NCI-H1048 (cell line): ENCODE data around the gene TMPRSS5.
"Not testable (repeated sequence)": the region's sequence is repeated elsewhere in the genome, so short reads cannot be mapped to it uniquely, and the experiment has no call there.

Source experiments
- DNase-seq: peaks from one replicate; lab custom pipeline; 2025; lab: John Stamatoyannopoulos, UW

The TMPRSS5 gene

GRCh38 chr11:113705871-113706655 lies at the start of gene TMPRSS5:
Gene TMPRSS5 (minus strand): TSS chr11:113706308. CDS start chr11:113706224, 84 bp downstream.
- DNase-seq, result no peak

DNA sequence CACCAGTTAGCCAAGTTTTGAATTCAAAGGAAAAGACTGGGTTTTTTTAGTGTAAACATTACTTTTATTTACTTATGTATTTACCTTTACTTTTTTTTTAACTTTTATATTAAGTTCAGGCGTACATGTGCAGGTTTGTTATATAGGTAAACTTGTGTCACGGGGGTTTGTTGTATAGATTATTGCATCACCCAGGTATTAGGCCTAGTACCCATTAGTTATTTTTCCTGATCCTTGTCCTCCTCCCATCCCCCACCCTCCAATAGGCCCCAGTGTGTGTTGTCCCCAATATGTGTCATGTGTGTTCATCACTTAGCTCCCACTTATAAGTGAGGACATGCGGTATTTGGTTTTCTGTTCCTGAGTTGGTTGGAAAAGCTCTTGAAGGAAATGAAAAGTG lies 46.8 kb upstream of the TMPRSS5 start:
- no peak for DNase-seq

- DNase-seq, result no peak
Measured at GRCh38 chr11:113736323-113736722, 30.2 kb upstream of the TMPRSS5 start.

- DNase-seq, result no peak
Measured at GRCh38 chr11:113732092-113732491, 26.0 kb upstream of the TMPRSS5 start.

- DNase-seq, result no peak
Measured at GRCh38 chr11:113730887-113731726, 25.0 kb upstream of the TMPRSS5 start.

DNA sequence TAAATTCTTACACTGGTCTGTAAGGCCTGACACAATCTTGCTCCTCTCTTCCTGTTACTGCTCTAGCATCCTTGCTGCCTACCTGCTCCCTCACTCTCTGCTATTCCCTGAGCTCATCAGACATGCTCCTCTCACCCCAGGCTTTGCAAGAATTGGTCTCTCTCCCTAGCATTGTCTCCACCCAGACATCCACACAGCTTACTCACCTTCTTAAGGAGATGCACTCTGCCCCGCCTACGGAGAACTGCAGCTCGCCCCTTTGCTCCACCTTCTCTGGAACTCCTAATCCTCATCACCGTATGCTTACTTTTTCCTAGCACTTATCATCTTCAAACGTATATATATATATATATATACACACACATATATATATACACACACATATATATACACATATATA lies 23.3 kb upstream of the TMPRSS5 start:
- DNase-seq, result no peak

DNA sequence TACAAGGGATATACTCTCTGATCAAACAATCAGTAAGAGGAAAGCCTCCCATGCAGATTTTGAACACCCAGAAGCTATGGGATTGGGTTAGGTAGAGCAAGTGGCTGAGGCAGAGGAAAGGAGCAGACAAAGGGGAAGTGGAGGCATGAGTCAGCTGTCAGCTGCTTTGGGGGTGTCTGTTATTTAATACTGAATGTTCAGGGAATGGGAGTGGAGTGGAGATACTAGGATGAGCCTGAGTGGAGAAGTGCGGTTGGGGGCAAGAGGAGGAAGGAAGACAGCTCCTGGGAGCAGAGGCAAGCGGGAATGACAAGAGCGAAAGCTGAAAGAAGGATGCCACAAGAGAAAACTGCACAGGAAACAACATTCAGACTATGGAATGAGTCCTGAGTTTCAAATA lies 22.7 kb upstream of the TMPRSS5 start:
- no peak for DNase-seq

- no peak for DNase-seq
Measured at GRCh38 chr11:113725913-113726312, 19.8 kb upstream of the TMPRSS5 start.

DNA sequence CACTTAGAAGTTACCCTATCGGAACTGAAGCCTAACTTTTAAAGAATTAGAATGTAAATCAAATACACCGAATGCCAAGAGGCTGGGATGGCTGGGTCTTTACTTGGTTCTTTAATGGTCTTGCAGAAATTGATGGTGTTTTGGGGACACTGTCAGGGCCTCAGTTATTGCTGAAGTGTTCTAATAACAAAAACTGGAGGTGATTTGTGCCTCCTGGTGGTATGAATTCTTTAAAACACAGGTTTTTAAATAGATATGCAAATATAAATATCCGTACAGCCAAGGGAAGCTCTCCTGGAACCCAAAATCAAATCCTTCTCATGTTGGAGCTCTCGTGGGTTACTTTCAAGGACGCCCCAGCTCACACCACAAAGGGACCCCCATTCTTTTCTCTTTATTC lies 19.3 kb upstream of the TMPRSS5 start:
- DNase-seq, result no peak

DNA sequence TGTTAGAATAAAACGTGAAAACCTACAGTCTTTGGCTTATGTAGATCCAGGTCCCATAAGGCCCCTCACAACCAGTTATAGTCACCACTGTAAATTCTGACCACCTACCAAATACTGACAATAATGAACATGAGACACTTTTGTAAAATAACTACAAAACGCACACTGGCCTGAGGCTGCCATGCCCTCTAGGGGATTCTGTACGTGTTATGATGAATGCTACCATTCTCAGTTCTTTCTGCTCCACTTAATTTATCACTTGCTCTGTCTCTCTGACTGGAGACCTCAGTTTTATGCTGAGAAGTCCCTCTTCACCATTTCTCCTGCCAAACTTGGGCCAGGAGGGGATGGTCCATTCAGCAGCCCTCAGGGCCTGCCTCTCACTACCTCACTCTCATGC lies 18.7 kb upstream of the TMPRSS5 start:
- no peak for DNase-seq

GRCh38 chr11:113723787-113724186 lies 17.7 kb upstream of the TMPRSS5 start:
- DNase-seq, result no peak

- DNase-seq, result no peak
Measured at GRCh38 chr11:113722934-113723333, 16.8 kb upstream of the TMPRSS5 start.

- no peak for DNase-seq
Measured at GRCh38 chr11:113722221-113722620, 16.1 kb upstream of the TMPRSS5 start.

- DNase-seq, result no peak
Measured at GRCh38 chr11:113721462-113722066, 15.5 kb upstream of the TMPRSS5 start.

DNA sequence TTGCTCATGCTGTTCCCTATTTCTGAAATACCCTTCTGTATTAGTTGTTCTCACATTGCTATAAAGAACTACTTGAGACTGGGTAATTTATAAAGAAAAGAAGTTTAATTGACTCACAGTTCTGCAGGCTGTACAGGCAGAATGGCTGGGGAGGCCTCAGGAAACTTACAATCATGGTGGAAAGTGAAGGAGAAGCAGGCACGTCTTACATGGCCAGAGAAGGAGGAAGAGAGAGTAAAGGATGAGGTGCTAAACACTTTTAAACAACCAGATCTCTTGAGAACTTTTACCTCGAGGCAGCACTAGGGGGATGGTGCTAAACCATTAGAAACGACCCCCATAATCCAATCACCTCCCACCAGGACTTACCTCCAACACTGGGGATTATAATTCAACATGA lies 14.4 kb upstream of the TMPRSS5 start:
- DNase-seq, result not testable (repeated sequence)

DNA sequence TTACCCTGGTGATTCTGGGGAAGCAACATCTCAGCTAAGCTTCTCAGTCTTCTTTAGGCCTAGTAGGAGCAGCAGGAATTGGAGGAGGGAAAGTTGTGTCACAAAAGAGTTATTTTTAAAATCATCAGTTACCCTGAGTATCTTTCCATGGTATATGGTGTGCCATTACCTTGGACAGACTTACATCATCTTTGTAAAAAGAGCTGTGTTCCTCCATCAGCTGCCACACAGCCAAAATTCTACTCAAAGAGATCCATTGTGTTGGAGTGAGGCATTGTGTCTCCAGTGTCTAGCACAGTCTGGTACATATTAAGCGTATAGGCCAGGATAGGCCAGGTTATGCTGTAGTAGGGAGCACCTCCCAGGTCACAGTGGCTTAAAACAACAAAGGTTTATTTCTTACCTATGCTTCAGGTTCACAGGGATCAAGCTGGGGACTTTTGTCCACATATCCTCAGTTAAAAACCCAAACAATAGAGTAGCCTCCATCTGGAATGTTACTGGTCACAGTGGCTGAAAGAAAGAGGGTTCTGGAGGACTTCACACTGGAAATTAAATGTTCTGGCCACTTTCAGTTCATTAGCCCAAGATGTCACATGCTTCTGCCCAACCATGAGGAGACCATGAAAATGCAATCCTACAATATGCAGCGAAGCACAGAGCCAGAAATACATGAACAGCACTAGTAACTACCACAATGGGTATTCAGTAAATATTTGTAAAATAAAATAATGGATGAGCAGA lies 9.9 kb upstream of the TMPRSS5 start:
- no peak for DNase-seq

- no peak for DNase-seq
Measured at GRCh38 chr11:113715273-113715672, 9.2 kb upstream of the TMPRSS5 start.

DNA sequence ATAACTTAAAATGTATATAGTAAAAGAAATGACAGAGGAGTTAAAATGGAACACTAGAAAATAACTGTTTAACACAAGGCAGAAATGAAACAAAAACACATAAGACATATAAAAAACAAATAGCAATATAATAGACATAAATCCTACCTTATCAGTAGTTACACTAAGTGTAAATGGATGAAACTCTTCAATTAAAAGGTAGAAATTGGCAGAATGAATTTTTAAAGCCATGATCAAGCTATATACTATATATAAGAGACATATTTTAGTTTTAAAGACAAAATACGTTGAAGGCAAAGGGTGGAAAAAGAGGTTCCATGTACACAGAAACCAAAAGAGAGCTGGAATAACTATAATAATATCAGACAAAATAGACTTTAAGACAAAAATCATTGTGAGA lies 4.9 kb upstream of the TMPRSS5 start:
- DNase-seq, result no peak

DNA sequence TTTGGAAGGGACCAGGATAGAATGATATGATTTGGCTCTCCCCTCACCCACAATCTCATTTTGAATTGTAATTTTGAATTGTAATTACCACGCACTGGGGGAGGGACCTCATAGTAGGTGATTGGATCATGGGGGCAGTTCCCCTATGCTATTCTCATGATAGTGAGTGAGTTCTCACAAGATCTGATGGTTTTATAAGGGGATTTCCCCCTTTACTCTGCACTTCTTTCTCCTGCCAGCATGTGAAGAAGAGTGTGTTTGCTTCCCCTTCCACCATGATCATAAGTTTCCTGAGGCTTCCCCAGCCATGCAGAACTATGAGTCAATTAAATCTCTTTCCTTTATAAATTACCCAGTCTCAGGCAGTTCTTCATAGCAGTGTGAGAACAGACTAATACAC lies 2.6 kb downstream of the TMPRSS5 start:
- DNase-seq, result not testable (repeated sequence)

DNA sequence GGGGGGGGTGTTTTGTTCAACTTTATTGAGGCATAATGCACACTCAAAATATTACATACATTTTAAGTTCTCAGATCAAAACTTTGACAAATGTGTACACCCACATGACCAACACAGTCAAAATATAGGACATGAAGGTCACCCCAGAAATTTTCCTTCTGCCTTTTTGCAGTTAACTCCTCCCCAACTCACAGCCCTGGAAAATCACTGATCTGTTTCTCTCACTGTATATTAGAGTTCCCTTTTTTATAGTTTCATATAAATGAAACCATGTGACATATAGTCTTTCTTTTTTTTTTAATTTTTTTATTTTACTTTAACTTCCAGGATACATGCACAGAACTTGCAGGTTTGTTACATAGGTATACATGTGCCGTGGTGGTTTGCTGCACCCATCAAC lies 4.6 kb downstream of the TMPRSS5 start:
- no peak for DNase-seq

GRCh38 chr11:113698515-113698914 lies 7.6 kb downstream of the TMPRSS5 start:
- DNase-seq, result no peak

DNA sequence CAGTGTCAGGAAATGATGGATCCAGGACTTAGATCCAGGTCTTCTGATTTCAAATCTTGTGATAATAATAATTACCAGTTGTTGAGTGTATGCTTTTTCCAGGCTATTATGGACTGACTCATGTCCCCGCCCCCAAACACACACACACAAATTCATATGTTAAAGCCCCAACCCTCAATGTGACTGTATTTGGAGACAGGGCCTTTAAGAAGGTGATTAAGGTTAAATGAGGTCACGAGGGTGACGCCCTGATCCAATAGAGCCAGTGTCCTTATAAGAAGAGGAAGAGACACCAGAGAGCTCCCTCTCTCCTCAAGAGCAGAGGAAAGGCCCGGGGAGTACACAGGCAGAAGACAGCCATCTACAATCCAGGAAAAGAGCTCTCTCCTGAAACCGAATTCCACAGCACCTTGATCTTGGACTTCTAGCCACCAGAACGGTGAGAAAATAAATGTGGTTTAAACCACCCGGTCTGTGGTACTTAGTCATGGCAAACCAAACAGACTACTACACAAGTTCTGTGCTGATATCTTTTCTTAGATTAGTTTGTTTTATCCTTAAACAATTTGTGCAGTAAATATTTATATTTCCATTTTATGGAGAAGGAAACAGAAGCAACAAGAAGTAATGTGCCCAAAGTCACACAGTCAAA lies 8.2 kb downstream of the TMPRSS5 start:
- DNase-seq, result no peak
